D721Med (cell line): ENCODE measurements around the gene CD47.

Source experiments
- DNase-seq: peaks from one replicate; pipeline ENCODE4 v3.0.0; 2011; ENCODE audit warnings: low spot score; ENCODE audit not compliant: insufficient read length
- FAIRE-seq: peaks from 2 replicates; lab custom pipeline; 2011; peaks lifted over from hg19 to GRCh38; lab: Jason Lieb, UNC
- TF ChIP-seq, protein P1 (sequence below): IDR thresholded peaks from 2 replicates; pipeline ENCODE4 v1.5.1; 2012; ENCODE audit warnings: mild to moderate bottlenecking, control low read depth; ENCODE audit not compliant: insufficient read depth; ENCODE audit errors: missing control alignments

CD47 gene

DNA sequence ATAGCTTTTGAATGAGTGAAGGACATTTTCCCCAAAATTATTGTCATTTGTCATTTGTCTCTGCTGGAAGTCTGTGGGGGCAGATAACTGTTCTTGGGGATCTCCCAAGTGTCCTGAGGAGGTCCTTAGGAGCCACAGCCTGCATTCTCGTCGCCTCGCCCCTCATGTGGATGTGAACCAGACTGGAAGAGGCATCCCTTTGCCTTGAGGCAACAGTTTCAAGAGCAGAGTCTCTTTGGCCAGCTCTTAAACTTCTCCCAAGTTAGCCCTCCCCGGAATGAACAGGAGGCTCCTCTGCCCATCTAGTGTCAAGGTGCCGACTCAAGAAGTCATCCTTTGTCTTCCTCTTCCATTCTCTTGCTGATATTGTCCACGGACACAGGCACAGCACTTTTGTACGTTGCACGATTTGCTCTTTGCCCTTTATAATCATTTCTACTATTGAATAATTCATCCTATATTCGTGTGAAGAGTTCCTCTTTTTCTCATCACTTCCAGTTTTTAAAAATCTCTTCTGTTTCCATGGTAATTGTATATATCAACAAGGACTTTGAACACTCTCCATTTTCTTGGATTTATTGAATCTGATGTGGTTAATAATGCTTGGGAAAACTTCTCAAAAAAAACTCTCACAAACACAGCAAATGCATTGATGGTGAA lies 40.8 kb upstream of the CD47 start:
- DNase-seq, result no peak
- FAIRE-seq, result no peak
- TF ChIP-seq, protein P1, sequence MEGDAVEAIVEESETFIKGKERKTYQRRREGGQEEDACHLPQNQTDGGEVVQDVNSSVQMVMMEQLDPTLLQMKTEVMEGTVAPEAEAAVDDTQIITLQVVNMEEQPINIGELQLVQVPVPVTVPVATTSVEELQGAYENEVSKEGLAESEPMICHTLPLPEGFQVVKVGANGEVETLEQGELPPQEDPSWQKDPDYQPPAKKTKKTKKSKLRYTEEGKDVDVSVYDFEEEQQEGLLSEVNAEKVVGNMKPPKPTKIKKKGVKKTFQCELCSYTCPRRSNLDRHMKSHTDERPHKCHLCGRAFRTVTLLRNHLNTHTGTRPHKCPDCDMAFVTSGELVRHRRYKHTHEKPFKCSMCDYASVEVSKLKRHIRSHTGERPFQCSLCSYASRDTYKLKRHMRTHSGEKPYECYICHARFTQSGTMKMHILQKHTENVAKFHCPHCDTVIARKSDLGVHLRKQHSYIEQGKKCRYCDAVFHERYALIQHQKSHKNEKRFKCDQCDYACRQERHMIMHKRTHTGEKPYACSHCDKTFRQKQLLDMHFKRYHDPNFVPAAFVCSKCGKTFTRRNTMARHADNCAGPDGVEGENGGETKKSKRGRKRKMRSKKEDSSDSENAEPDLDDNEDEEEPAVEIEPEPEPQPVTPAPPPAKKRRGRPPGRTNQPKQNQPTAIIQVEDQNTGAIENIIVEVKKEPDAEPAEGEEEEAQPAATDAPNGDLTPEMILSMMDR, result no peak

DNA sequence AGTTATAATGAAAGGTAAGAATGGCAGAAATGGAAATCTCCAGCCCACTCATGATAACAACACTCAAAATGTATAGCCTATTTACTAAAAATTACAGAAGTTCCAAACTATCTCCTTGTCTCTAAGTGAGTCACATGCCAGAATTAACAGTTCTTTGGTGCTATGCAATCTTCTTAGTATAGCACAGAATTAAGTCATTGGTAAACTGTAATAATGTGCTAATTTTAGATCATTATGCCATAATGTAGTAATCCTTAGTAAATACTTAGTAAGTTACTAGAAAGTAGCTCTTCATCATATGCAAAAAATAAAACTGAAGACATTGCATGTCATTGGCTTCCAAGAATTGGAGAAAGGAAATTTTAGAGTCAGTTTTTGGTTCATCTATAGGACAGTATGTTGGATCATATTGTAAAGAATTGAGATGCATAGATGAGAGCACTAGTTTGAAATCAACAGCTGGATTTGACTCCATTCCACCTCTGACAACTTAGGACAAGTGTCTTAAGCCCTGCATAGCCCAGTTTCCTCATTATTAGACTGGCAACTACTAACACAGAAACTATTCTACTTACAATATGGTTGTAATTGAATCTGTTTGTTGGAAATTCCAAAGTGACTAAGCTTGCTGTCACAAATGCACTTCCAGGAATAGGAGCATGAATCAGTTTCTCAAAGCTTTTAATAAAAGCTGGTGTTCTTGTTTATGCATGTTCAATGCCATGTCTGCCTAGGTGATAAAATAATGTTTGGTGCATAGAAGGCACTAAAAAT lies 40.1 kb upstream of the CD47 start:
- no peak for FAIRE-seq
- no peak for DNase-seq
- TF ChIP-seq, protein P1, result no peak

DNA sequence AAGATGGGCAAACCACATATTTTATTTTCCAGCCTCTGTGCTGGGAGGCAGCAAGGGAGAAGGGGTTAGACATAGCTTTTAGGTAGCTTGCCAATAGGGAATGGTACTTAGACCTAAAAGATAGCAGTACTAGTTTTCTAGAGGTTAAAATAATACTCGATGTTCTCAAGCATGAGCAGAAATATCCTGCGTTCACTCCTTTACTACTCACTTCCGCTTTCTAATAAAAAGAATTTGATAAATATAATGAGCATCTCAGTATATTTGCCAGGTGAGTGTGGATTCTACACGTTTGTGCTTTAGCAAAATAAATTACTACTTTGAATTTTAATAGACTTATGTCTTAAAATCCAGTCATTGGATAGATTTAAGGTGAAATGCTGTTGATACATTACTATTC lies 39.4 kb upstream of the CD47 start:
- no peak for DNase-seq
- TF ChIP-seq, protein P1, result no peak
- no peak for FAIRE-seq

DNA sequence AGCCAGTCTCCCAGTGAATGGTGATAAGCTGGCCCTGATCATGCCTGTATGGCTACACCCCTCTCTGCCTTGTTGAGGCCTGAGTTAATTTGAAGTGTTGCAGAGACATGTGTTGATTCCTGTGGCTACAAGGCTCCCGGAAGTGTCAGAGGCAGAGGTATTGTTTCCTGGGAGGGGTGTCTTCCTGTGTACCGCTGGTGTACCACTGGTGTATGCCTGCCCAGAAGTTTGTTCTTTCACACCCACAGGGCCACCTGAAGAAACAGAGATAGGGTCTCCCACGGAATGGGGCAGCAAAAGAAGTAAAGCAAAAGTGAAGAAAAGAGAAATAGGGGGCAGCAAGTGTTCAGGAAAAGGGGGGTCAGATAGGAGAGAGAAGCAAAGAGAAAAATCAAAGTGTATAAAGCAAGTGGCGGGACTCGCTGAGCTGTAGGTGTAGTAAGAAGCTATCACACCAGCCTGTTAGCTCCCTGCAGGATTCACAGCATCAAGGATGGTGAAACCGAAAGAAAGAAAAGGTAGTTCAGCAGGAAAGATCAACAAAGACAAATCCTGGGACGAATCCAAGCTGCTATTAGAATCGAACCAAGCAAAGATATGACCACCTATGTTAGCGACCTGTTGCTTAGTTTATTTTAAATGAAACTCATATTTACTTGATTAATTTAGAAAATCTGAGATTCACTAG lies 36.6 kb upstream of the CD47 start:
- FAIRE-seq, result no peak
- DNase-seq, result no peak
- TF ChIP-seq, protein P1, result no peak

DNA sequence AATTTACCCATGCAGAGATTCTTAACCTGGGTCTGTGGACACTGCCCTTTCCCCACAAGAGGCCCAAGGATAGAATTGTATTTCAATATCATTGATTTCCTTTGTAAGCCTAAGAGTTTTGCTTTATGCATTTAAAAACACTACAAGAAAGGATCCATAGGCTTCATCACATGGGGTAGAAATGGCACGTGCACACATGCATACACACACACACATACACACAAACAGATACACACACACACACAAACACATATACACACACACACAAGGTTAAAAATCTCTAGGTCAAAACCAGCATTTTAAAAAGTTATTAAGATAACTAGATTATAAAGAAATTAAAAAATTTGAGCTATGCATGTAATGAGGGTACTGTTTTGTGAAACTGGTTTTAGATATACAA lies 35.5 kb upstream of the CD47 start:
- DNase-seq (no peak), FAIRE-seq (no peak)
- TF ChIP-seq, protein P1, result no peak

DNA sequence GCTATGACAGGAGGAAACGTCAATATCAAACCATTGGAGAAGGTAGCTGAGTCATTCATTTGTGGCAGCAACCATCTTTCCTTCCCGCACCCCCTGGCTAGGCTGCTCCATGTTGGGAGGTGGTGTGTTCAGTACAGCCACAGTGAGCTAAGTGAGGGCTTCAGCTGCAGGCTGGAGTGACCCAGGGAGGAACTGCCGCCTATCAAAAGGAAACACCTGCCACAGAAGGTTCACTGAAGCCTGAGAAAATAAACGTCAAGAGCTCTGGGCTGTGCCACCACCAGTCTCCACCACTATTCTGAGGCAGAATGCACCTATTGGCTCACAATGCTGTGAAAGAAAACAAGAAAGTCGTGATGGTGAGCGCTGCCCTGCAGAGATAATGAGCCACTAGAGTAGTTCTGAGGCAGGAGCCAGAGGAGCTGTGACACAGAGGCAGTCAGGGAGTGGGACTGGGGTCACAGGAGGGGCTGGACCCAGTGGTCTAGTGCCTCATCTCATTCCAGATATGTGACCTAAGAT lies 34.8 kb upstream of the CD47 start:
- no peak for DNase-seq
- no peak for FAIRE-seq
- TF ChIP-seq, protein P1, result no peak
